ENCODE results near the gene PPP6R3. TPM values are rescaled to one million over a fixed set of nuclear protein-coding genes. Genes with fewer than 3 reads are reported as not detected.
"Not testable (repeated sequence)": the region's sequence is repeated elsewhere in the genome, so short reads cannot be mapped to it uniquely, and the experiment has no call there.

PPP6R3 gene
- total RNA-seq, 2 donors from 2014 or later: 188 to 189 TPM

- Mint-ChIP-seq H3K36me3 (peaks cover 14% of the 10 kb centered on the region), H3K27ac (no peak overlapping the region), H3K9me3 (peaks cover 5% of the 10 kb centered on the region), H3K4me3 (no peak overlapping the region), H3K27me3 (no peaks in the 10 kb centered on the region), H3K4me1 (ENCODE audit: low read depth in 2 of 2) (no peaks in the 10 kb centered on the region)
- DNase-seq (ENCODE audit: low spot score): no peak
- no peak for ATAC-seq
Measured at GRCh38 chr11:68429661-68430060, 30.9 kb upstream of the PPP6R3 start.

DNA sequence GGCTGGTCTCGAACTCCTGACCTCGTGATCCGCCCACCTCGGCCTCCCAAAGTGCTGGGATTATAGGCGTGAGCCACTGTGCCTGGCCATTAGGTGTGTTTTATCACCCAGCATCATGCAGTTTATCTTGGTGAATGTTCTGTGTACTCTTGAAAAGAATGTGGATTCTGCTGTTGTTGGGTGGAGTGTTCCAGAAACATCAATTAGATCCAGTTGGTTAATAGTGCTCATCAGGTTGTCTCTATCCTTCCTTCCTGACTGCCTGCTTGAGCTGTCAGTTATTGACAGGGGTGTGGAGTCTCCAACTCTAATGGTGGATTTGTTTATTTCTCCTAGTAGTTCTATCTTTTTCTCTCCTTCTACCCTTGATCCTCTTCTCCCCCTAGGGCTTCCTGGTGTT lies 30.2 kb upstream of the PPP6R3 start:
- H3K27ac Mint-ChIP-seq: no peak overlapping the region
- no peaks in the 10 kb centered on the region for H3K27me3 Mint-ChIP-seq
- no peak for ATAC-seq
- no peak for DNase-seq (ENCODE audit: low spot score)
- no peak overlapping the region for H3K4me3 Mint-ChIP-seq
- no peaks in the 10 kb centered on the region for H3K4me1 Mint-ChIP-seq (ENCODE audit: low read depth in 2 of 2)
- H3K9me3 Mint-ChIP-seq: peaks cover 5% of the 10 kb centered on the region
- peaks cover 14% of the 10 kb centered on the region for H3K36me3 Mint-ChIP-seq

- no peak overlapping the region for H3K4me3 Mint-ChIP-seq
- peaks cover 5% of the 10 kb centered on the region for H3K9me3 Mint-ChIP-seq
- no peaks in the 10 kb centered on the region for H3K27me3 Mint-ChIP-seq
- H3K27ac Mint-ChIP-seq: no peak overlapping the region
- ATAC-seq: no peak
- H3K4me1 Mint-ChIP-seq (ENCODE audit: low read depth in 2 of 2): no peaks in the 10 kb centered on the region
- no peak for DNase-seq (ENCODE audit: low spot score)
- H3K36me3 Mint-ChIP-seq: peaks cover 14% of the 10 kb centered on the region
Measured at GRCh38 chr11:68430801-68431200, 29.8 kb upstream of the PPP6R3 start.

DNA sequence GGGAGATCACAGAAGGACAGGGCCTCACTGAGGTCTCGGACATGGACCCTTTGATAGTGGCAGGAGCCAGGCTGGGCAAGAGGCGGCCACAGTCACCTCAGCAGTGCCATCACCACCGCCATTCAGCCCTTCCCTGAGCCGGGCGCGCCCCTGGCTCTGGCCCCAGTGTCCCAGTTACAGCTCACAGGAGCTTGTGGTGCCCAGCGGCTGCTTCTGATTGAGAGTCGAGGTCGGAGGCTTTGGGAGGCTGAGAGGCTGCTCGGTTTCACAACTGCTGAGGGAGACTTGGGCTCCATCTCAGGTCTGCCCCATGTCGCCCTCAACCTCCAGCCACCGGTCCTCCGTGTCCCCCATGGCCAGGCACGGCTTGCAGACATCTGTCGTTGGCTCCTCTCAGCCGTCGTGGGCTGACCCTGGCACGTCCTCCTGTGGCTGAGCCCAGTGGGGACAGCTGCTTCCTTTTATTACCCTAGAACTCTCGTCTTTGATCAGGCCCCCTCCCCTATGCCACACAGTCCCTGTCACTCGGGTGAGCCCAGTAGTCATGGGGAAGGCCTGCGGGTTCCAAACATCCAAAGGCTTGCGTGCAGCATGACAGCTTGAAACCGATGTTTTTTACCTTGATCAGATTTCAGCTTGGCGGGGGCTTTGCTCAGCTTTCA lies 28.4 kb upstream of the PPP6R3 start:
- Mint-ChIP-seq H3K9me3 (peaks cover 5% of the 10 kb centered on the region), H3K27me3 (no peaks in the 10 kb centered on the region), H3K36me3 (peaks cover 14% of the 10 kb centered on the region), H3K27ac (no peak overlapping the region), H3K4me3 (no peak overlapping the region), H3K4me1 (ENCODE audit: low read depth in 2 of 2) (peaks cover 0 to under 1% of the 10 kb centered on the region in 2 donors)
- DNase-seq (ENCODE audit: low spot score) (no peak), ATAC-seq (peak in 1 of 2 donors; percentile 40)

- H3K27me3 Mint-ChIP-seq: no peaks in the 10 kb centered on the region
- H3K9me3 Mint-ChIP-seq: peaks cover 5% of the 10 kb centered on the region
- no peak for ATAC-seq
- peaks cover 0 to 3% of the 10 kb centered on the region in 2 donors for H3K4me1 Mint-ChIP-seq (ENCODE audit: low read depth in 2 of 2)
- H3K36me3 Mint-ChIP-seq: peaks cover 14% of the 10 kb centered on the region
- DNase-seq (ENCODE audit: low spot score): no peak
- no peak overlapping the region for H3K4me3 Mint-ChIP-seq
- H3K27ac Mint-ChIP-seq: no peak overlapping the region
Measured at GRCh38 chr11:68432874-68433273, 27.7 kb upstream of the PPP6R3 start.

- Mint-ChIP-seq H3K4me1 (ENCODE audit: low read depth in 2 of 2) (peaks cover 0 to 3% of the 10 kb centered on the region in 2 donors), H3K27ac (no peak overlapping the region), H3K36me3 (peaks cover 14% of the 10 kb centered on the region), H3K4me3 (no peak overlapping the region), H3K9me3 (peaks cover 5% of the 10 kb centered on the region), H3K27me3 (no peaks in the 10 kb centered on the region)
- DNase-seq (ENCODE audit: low spot score) (no peak), ATAC-seq (no peak)
Measured at GRCh38 chr11:68433541-68433940, 27.0 kb upstream of the PPP6R3 start.

DNA sequence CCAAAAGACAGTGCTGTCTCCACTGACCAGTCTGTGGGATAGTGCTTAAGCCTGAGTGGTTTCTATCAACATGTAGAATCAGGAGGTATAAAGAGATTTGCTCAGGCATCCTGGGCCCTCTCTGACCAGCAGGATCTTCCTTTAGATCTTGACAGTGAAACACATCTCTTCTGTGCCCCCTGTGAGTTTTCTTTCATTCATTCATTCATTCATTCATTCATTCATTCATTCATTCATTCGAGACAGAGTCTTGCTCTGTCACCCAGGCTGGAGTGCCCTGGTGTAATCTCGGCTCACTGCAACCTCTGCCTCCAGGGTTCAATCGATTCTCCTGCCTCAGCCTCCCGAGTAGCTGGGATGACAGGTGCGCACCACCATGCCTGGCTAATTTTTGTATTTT lies 26.4 kb upstream of the PPP6R3 start:
- not testable (repeated sequence) for H3K9me3 Mint-ChIP-seq; H3K27me3 Mint-ChIP-seq; H3K4me1 Mint-ChIP-seq (ENCODE audit: low read depth in 2 of 2); DNase-seq (ENCODE audit: low spot score); H3K4me3 Mint-ChIP-seq; ATAC-seq; H3K27ac Mint-ChIP-seq
- H3K36me3 Mint-ChIP-seq: peaks cover 14% of the 10 kb centered on the region

DNA sequence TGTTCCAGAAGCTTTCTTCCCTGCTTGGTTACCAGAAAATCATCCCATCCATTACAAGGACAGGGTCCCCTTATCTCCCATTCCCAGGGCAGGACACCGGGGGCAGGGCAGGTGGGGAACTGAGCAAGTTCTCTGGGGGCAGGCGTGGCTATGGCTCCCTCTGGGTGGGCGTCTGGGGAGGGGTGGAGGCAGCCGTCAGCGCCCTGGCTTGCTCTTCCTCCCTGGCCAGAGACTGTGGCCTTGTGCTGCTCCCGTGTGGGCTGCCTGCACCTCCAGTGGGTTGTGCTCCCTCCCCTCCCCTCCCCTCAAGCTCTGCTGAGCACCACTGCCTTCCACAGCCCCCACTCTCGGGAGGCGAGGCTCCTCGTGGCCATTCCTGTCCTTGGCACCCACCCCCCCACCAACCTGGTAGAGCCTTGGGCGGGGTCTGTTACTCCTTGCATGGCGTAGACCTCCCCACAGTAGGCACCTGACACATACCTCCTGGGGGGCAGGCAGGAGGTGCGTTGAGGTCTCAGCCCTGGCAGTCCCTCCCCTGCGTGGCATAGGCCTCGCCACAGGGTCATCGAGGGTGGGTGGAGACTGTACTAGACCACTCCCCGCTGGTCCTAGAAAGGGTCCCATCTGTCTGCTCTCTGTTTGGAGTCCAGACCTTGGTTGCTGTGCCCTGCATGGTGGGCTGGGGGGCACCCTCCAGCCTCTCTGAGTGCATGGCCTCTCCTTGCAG lies 24.2 kb upstream of the PPP6R3 start:
- no peak for DNase-seq (ENCODE audit: low spot score)
- no peak for ATAC-seq
- no peak overlapping the region for H3K4me3 Mint-ChIP-seq
- H3K4me1 Mint-ChIP-seq (ENCODE audit: low read depth in 2 of 2): peaks cover 0 to 3% of the 10 kb centered on the region in 2 donors
- H3K9me3 Mint-ChIP-seq: no peaks in the 10 kb centered on the region
- H3K36me3 Mint-ChIP-seq: no peaks in the 10 kb centered on the region
- H3K27me3 Mint-ChIP-seq: no peaks in the 10 kb centered on the region
- H3K27ac Mint-ChIP-seq: no peak overlapping the region

- DNase-seq (ENCODE audit: low spot score) (no peak), ATAC-seq (peak in 1 of 2 donors; percentile 41)
- Mint-ChIP-seq H3K4me1 (ENCODE audit: low read depth in 2 of 2) (peaks cover 0 to 3% of the 10 kb centered on the region in 2 donors), H3K27me3 (no peaks in the 10 kb centered on the region), H3K4me3 (no peak overlapping the region), H3K9me3 (no peaks in the 10 kb centered on the region), H3K27ac (no peak overlapping the region), H3K36me3 (no peaks in the 10 kb centered on the region)
Measured at GRCh38 chr11:68436985-68437926, 23.3 kb upstream of the PPP6R3 start.

DNA sequence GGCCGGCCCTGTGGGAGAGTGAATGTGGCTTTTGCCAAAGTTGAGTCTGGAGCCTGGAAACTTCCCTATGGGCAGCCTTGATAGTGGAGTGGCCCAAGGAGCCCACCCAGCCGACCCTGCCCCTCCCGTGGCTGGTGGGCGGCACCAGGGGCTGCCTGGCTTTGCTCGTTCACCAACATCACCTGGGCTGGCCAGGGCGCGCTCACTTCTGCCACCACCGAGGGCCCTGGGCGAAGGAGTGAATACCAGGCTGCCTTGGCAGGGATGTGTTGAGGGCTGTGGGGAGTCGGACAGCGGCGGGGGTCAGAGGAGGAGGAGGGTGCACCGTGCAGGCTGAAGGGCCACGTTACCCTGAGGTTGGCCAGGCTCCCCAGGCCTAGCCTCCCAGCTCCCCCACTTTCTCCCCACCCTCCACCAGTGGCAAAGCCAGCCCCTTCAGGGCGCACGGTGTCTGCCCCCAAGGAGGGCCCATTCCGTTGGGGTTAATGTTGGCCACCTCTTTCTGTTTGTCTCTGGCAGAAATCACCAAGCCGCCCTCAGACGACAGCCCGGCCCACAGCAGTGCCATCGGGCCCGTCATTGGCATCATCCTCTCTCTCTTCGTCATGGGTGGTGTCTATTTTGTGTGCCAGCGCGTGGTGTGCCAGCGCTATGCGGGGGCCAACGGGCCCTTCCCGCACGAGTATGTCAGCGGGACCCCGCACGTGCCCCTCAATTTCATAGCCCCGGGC lies 22.5 kb upstream of the PPP6R3 start:
- no peaks in the 10 kb centered on the region for H3K36me3 Mint-ChIP-seq

GRCh38 chr11:68438658-68439259 lies 21.8 kb upstream of the PPP6R3 start:
- no peak overlapping the region for H3K27ac Mint-ChIP-seq
- no peak overlapping the region for H3K4me3 Mint-ChIP-seq
- peaks cover 0 to 3% of the 10 kb centered on the region in 2 donors for H3K4me1 Mint-ChIP-seq (ENCODE audit: low read depth in 2 of 2)
- DNase-seq (ENCODE audit: low spot score) (no peak), ATAC-seq (no peak)
- no peaks in the 10 kb centered on the region for H3K27me3 Mint-ChIP-seq
- H3K9me3 Mint-ChIP-seq: no peaks in the 10 kb centered on the region
- H3K36me3 Mint-ChIP-seq: no peaks in the 10 kb centered on the region

More for the DNA sequence above, 22.5 kb upstream of the PPP6R3 start:
- Mint-ChIP-seq H3K9me3 (no peaks in the 10 kb centered on the region), H3K27ac (no peak overlapping the region), H3K4me1 (ENCODE audit: low read depth in 2 of 2) (peaks cover 0 to 3% of the 10 kb centered on the region in 2 donors), H3K4me3 (no peak overlapping the region), H3K27me3 (no peaks in the 10 kb centered on the region)
- DNase-seq (ENCODE audit: low spot score): no peak
- ATAC-seq: no peak

- no peak overlapping the region for H3K4me3 Mint-ChIP-seq
- DNase-seq (ENCODE audit: low spot score): no peak
- no peaks in the 10 kb centered on the region for H3K9me3 Mint-ChIP-seq
- peaks cover 0 to 3% of the 10 kb centered on the region in 2 donors for H3K4me1 Mint-ChIP-seq (ENCODE audit: low read depth in 2 of 2)
- no peak overlapping the region for H3K27ac Mint-ChIP-seq
- no peaks in the 10 kb centered on the region for H3K27me3 Mint-ChIP-seq
- no peaks in the 10 kb centered on the region for H3K36me3 Mint-ChIP-seq
- peak in 1 of 2 donors; percentile 15 for ATAC-seq
Measured at GRCh38 chr11:68439355-68440065, 21.0 kb upstream of the PPP6R3 start.
